Measurements from ENCODE around the gene COL17A1.
A peak's percentile ranks its signal among the peaks of the same experiment; 100 is the strongest.

Gene COL17A1

GRCh38 chr10:104033401-104033930 lies 52.2 kb downstream of the COL17A1 start:
- no peak for DNase-seq (ENCODE audit: low spot score)

GRCh38 chr10:104032144-104032775 lies 53.4 kb downstream of the COL17A1 start:
- DNase-seq (ENCODE audit: low spot score), result no peak

- DNase-seq (ENCODE audit: low spot score), result no peak
These were observed 54.0 kb downstream of the COL17A1 start for GRCh38 chr10:104031631-104032030.

- DNase-seq (ENCODE audit: low spot score), result peak; percentile 39
These were observed 56.2 kb downstream of the COL17A1 start for GRCh38 chr10:104029521-104029860.

- DNase-seq (ENCODE audit: low spot score), result no peak
These were observed 56.7 kb downstream of the COL17A1 start for GRCh38 chr10:104028823-104029520.

GRCh38 chr10:104028146-104028545 lies 57.5 kb downstream of the COL17A1 start:
- no peak for DNase-seq (ENCODE audit: low spot score)

- DNase-seq (ENCODE audit: low spot score), result no peak
These were observed 58.9 kb downstream of the COL17A1 start for GRCh38 chr10:104026762-104027161.

GRCh38 chr10:104025524-104025923 lies 60.2 kb downstream of the COL17A1 start:
- DNase-seq (ENCODE audit: low spot score), result no peak

- no peak for DNase-seq (ENCODE audit: low spot score)
These were observed 63.7 kb downstream of the COL17A1 start for GRCh38 chr10:104022026-104022425.

- DNase-seq (ENCODE audit: low spot score), result no peak
These were observed 64.4 kb downstream of the COL17A1 start for GRCh38 chr10:104021246-104021645.

GRCh38 chr10:104020020-104020419 lies 65.7 kb downstream of the COL17A1 start:
- no peak for DNase-seq (ENCODE audit: low spot score)

- DNase-seq (ENCODE audit: low spot score), result no peak
These were observed 67.2 kb downstream of the COL17A1 start for GRCh38 chr10:104018471-104018870.

- DNase-seq (ENCODE audit: low spot score), result no peak
These were observed 69.0 kb downstream of the COL17A1 start for GRCh38 chr10:104016661-104017060.

GRCh38 chr10:104014176-104014575 lies 71.5 kb downstream of the COL17A1 start:
- DNase-seq (ENCODE audit: low spot score), result no peak

- DNase-seq (ENCODE audit: low spot score), result no peak
These were observed 72.2 kb downstream of the COL17A1 start for GRCh38 chr10:104013489-104013888.

GRCh38 chr10:104011904-104012303 lies 73.8 kb downstream of the COL17A1 start:
- DNase-seq (ENCODE audit: low spot score), result no peak

- no peak for DNase-seq (ENCODE audit: low spot score)
These were observed 80.4 kb downstream of the COL17A1 start for GRCh38 chr10:104005172-104005863.

GRCh38 chr10:104002911-104003310 lies 82.8 kb downstream of the COL17A1 start:
- no peak for DNase-seq (ENCODE audit: low spot score)

- no peak for DNase-seq (ENCODE audit: low spot score)
These were observed 86.9 kb downstream of the COL17A1 start for GRCh38 chr10:103998805-103999204.

- no peak for DNase-seq (ENCODE audit: low spot score)
These were observed 90.5 kb downstream of the COL17A1 start for GRCh38 chr10:103995134-103995533.

GRCh38 chr10:103991393-103992128 lies 94.1 kb downstream of the COL17A1 start:
- DNase-seq (ENCODE audit: low spot score), result no peak

- DNase-seq (ENCODE audit: low spot score), result no peak
These were observed 95.1 kb downstream of the COL17A1 start for GRCh38 chr10:103990531-103990930.
